ENCODE measurements around the gene NXPH1.

- TF ChIP-seq POLR2A (IDR thresholded peaks at IDR 0.05) (no peak), CTCF (IDR thresholded peaks at IDR 0.05) (no peak)
Observed at GRCh38 chr7:8594115-8594514, 160.7 kb downstream of the NXPH1 start.

All from lower leg skin (tissue), 3 donors.